Transverse colon (tissue), 4 donors: ENCODE measurements around the gene FGD4. TPM values are rescaled to one million over a fixed set of nuclear protein-coding genes. Genes with fewer than 3 reads are reported as not detected.

Experiments
- DNase-seq: peaks from one replicate; pipeline ENCODE4 v3.0.0-alpha.2; 2019
- H3K27ac ChIP-seq, 4 donors: fragments of 200-600 bp; sonication (generic); 2 replicates each; pipeline ENCODE4 v1.5.1; 2016 to 2018; ENCODE audit warnings: inconsistent platforms in 4 of 4
- H3K27me3 ChIP-seq: fragments of 200-600 bp; sonication (generic); 2 replicates; pipeline ENCODE4 v1.5.1; 2017; ENCODE audit warnings: inconsistent platforms
- H3K36me3 ChIP-seq, 4 donors: fragments of 200-600 bp; sonication (generic); 2 replicates each; pipeline ENCODE4 v1.5.1; 2017 to 2019; ENCODE audit warnings: inconsistent platforms in 4 of 4
- H3K4me1 ChIP-seq, 4 donors: fragments of 200-600 bp; sonication (generic); 2 replicates each; pipeline ENCODE4 v1.5.1; 2017 to 2020; ENCODE audit warnings: inconsistent platforms in 4 of 4
- H3K4me3 ChIP-seq, 4 donors: fragments of 200-600 bp; sonication (generic); 1 replicate in 1 of 4; 2 replicates in 3 of 4; pipeline versions ENCODE4 v1.5.1 to v1.6.1; 2017 to 2019; ENCODE audit warnings: inconsistent platforms in 4 of 4
- H3K9me3 ChIP-seq, 2 donors: fragments of 200-600 bp; sonication (generic); 2 replicates each; pipeline ENCODE4 v1.5.1; 2017 to 2019; ENCODE audit warnings: inconsistent platforms in 2 of 2
- CTCF ChIP-seq, 5 experiments: fragments of 200-600 bp in 3 of 5; fragments of 450-650 bp in 2 of 5; sonication (generic) in 3 of 5; IDR thresholded peaks; 1 replicate in 2 of 5; 2 replicates in 3 of 5; pipeline ENCODE4 v1.5.1; 2016 to 2017; ENCODE audit warnings: antibody characterized with exemption in 5 of 5, inconsistent platforms in 3 of 5, mild to moderate bottlenecking in 2 of 5, moderate library complexity in 1 of 5
- EP300 ChIP-seq: sonication (generic); formaldehyde crosslinking; IDR thresholded peaks from one replicate; pipeline ENCODE4 v1.6.1; 2017; ENCODE audit warnings: antibody characterized with exemption, low read depth
- POLR2A ChIP-seq: fragments of 450-650 bp; IDR thresholded peaks from one replicate; pipeline ENCODE4 v1.6.1; 2016; ENCODE audit warnings: antibody characterized with exemption, mild to moderate bottlenecking, moderate library complexity
- POLR2AphosphoS5 ChIP-seq, 3 donors: sonication (generic); formaldehyde crosslinking; IDR thresholded peaks; one replicate each; pipeline ENCODE4 v1.6.1; 2016; ENCODE audit warnings: antibody characterized with exemption in 3 of 3
- WGBS, 2 donors: methylation state at CpG; one replicate each; pipeline ENCODE4 v1.1.5; 2018; ENCODE audit warnings: low coverage in 1 of 2; 5-methylcytosine and 5-hydroxymethylcytosine counted together
- in situ Hi-C, 4 donors: fragments of 200-750 bp; cut with MboI; loops; one replicate each; pipeline versions ENCODE4 v1.15.0 to v1.15.1; 2017; ENCODE audit warnings: low sequenced_read_pairs in 3 of 4, low pct_ligation_motif_present in 1 of 4, low pct_unique_long_range_greater_than_20kb in 1 of 4
- intact Hi-C: fragments of 100-400 bp; cut with DNase I; formaldehyde crosslinking; loops from one replicate; pipeline ENCODE4 v1.15.1; 2023; ENCODE audit warnings: low total_unique reads
- total RNA-seq, 4 donors: library from RNA; depleted of rRNA; stranded (reverse); fragments of >200 nt; gene quantifications; one replicate each; pipeline ENCODE4 v1.1.0, GENCODE V29; 2016

The FGD4 gene
- total RNA-seq, 4 donors from 2014 or later = 80.2 to 132 (median 98.2) TPM

- in situ Hi-C loops (loop anchor here in 1 of 4 donors (25.0 kb wide), 1 partner anchor 108 kb away; no protein-coding TSS in a partner anchor), intact Hi-C loops (no loop called here)
- 56 to 65% methylated on average over 2 of the region's 2 CpGs for WGBS, 2 donors
- Histone ChIP-seq H3K27ac (no peak overlapping the region), H3K27me3 (no peaks in the 10 kb centered on the region), H3K36me3 (peaks cover 0 to 8% (median 0%) of the 10 kb centered on the region in 4 donors), H3K4me3 (no peak overlapping the region), H3K4me1 (no peaks in the 10 kb centered on the region), H3K9me3 (no peaks in the 10 kb centered on the region)
- TF ChIP-seq CTCF (IDR thresholded peaks at IDR 0.05) = no peak
- TF ChIP-seq EP300 = no peak
- DNase-seq = no peak
These were observed 195.9 kb downstream of the FGD4 start for GRCh38 chr12:32595251-32595650.

- intact Hi-C loops = no loop called here
- no peaks in the 10 kb centered on the region for H3K4me1 ChIP-seq
- H3K27ac ChIP-seq = no peak overlapping the region
- H3K27me3 ChIP-seq = no peaks in the 10 kb centered on the region
- DNase-seq = no peak
- peaks cover 0 to 10% (median 0%) of the 10 kb centered on the region in 4 donors for H3K36me3 ChIP-seq
- TF ChIP-seq POLR2AphosphoS5 (IDR thresholded peaks at IDR 0.05) (no peak), POLR2A (no peak), EP300 (no peak), CTCF (IDR thresholded peaks at IDR 0.05) (no peak)
- no peak overlapping the region for H3K4me3 ChIP-seq
- WGBS, 2 donors = 18 to 30% methylated on average over 1 of the region's 1 CpG
- H3K9me3 ChIP-seq = no peaks in the 10 kb centered on the region
- in situ Hi-C loops = loop anchor here in 1 of 4 donors (25.0 kb wide), 1 partner anchor 109 kb away; no protein-coding TSS in a partner anchor
These were observed 196.7 kb downstream of the FGD4 start for GRCh38 chr12:32596030-32596429.

GRCh38 chr12:32598688-32599087 lies 199.3 kb downstream of the FGD4 start:
- Histone ChIP-seq H3K4me1 (no peaks in the 10 kb centered on the region), H3K4me3 (no peak overlapping the region), H3K27me3 (no peaks in the 10 kb centered on the region), H3K36me3 (peaks cover 0 to 17% (median 0%) of the 10 kb centered on the region in 4 donors), H3K27ac (no peak overlapping the region), H3K9me3 (no peaks in the 10 kb centered on the region)
- TF ChIP-seq CTCF (IDR thresholded peaks at IDR 0.05) = no peak
- TF ChIP-seq POLR2AphosphoS5 (IDR thresholded peaks at IDR 0.05) = no peak
- no peak for TF ChIP-seq EP300
- TF ChIP-seq POLR2A = no peak
- DNase-seq = no peak
- intact Hi-C loops (no loop called here), in situ Hi-C loops (loop anchor here in 1 of 4 donors (25.0 kb wide), 1 partner anchor 111 kb away; no protein-coding TSS in a partner anchor)
- WGBS, 2 donors = 82 to 85% methylated on average over 1 of the region's 1 CpG

GRCh38 chr12:32600681-32601080 lies 201.3 kb downstream of the FGD4 start:
- 77 to 86% methylated on average over 2 of the region's 2 CpGs for whole genome bisulfite sequencing, 2 donors
- H3K27me3 ChIP-seq = no peaks in the 10 kb centered on the region
- H3K9me3 ChIP-seq = no peaks in the 10 kb centered on the region
- no peak overlapping the region for H3K4me3 ChIP-seq
- intact Hi-C loops = no loop called here
- no peaks in the 10 kb centered on the region for H3K4me1 ChIP-seq
- no peak overlapping the region for H3K27ac ChIP-seq
- in situ Hi-C loops = no loop called here
- DNase-seq = no peak
- TF ChIP-seq POLR2A (no peak), POLR2AphosphoS5 (IDR thresholded peaks at IDR 0.05) (no peak), EP300 (no peak), CTCF (IDR thresholded peaks at IDR 0.05) (no peak)
- H3K36me3 ChIP-seq = peaks cover 0 to 21% (median 3%) of the 10 kb centered on the region in 4 donors
